ENCODE measurements around the gene ERICH2. TPM values are rescaled to one million over a fixed set of nuclear protein-coding genes. Genes with fewer than 3 reads are reported as not detected.

Gene ERICH2
- total RNA-seq, 1 experiment from 2014 or later, result 1.1 TPM

DNA sequence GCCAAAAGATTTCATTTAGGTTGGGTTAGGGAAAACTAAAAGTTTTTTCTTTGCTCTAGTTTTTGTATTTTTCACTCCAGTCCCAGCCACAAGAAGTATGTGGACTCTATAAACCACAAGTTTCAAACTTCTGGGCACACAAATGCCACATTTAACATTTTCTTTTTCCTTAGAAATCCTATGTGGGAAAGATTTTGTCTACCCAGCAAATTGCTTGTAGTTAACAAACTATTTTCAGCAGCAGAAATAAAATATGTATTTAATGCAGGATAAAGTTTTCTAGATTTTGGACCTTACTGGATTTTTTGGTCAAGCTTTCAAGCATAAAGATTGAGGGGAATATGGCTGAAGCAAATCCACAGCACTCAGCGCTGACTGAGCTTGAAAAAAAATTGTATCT, 9.1 kb downstream of the ERICH2 start (continued):
- no peak for TF ChIP-seq RELA (CRISPR knock-in tag; IDR thresholded peaks at IDR 0.05; ENCODE audit: borderline replicate concordance)
- no peak for TF ChIP-seq RORB (CRISPR knock-in tag; IDR thresholded peaks at IDR 0.05)

DNA sequence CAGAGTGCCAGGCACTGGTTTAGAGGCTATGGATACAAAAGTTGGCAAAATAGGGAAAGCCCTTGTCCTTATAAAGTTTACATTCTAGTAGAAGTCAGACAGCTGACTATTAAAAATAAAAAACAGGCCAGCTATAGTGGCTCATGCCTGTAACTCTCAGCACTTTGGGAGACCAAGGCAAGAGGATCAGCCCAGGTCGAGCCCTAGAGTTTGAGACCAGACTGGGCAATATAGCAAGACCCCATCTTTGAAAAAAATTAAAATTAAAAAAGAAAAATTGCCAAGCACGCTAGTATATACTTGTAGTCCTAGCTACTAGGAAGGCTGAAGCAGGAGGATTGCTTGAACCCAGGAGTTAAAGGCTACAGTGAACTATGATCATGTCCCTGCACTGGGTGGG, 12.5 kb downstream of the ERICH2 start:
- H3K27me3 Mint-ChIP-seq (ENCODE audit: low read depth), result no peaks in the 10 kb centered on the region
- DNase-seq (ENCODE audit: low spot score) (no peak), ATAC-seq (no peak)
- peaks cover 10% of the 10 kb centered on the region for H3K4me1 Mint-ChIP-seq
- ChIA-PET POLR2A (no interaction called here), CTCF (interaction anchor here (0.6 kb wide), 1 partner anchor 384 kb away, joined by 6 read pairs; no protein-coding TSS in a partner anchor)
- no peak overlapping the region for H3K27ac Mint-ChIP-seq
- TF ChIP-seq, protein P1, sequence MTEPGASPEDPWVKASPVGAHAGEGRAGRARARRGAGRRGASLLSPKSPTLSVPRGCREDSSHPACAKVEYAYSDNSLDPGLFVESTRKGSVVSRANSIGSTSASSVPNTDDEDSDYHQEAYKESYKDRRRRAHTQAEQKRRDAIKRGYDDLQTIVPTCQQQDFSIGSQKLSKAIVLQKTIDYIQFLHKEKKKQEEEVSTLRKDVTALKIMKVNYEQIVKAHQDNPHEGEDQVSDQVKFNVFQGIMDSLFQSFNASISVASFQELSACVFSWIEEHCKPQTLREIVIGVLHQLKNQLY (CRISPR knock-in tag; IDR thresholded peaks at IDR 0.05), result no peak
- TF ChIP-seq ZNF232 (CRISPR knock-in tag; IDR thresholded peaks at IDR 0.05) (no peak), ZNF423 (CRISPR knock-in tag; IDR thresholded peaks at IDR 0.05) (no peak), ESRRA (CRISPR knock-in tag; IDR thresholded peaks at IDR 0.05; ENCODE audit: borderline replicate concordance) (no peak), ETV6 (CRISPR knock-in tag; IDR thresholded peaks at IDR 0.05) (no peak), OVOL2 (CRISPR knock-in tag; IDR thresholded peaks at IDR 0.05; ENCODE audit: borderline replicate concordance) (no peak), NFE2L1 (CRISPR knock-in tag; IDR thresholded peaks at IDR 0.05) (no peak), ZNF396 (CRISPR knock-in tag; IDR thresholded peaks at IDR 0.05; ENCODE audit: borderline replicate concordance) (no peak), NFYB (CRISPR knock-in tag; conservative IDR thresholded peaks at IDR 0.05; ENCODE audit: low read depth) (no peak), TEAD1 (CRISPR knock-in tag; IDR thresholded peaks at IDR 0.05) (no peak), ZNF416 (CRISPR knock-in tag; IDR thresholded peaks at IDR 0.05) (no peak), NFATC4 (CRISPR knock-in tag; IDR thresholded peaks at IDR 0.05) (no peak)
- TF ChIP-seq, protein P2, sequence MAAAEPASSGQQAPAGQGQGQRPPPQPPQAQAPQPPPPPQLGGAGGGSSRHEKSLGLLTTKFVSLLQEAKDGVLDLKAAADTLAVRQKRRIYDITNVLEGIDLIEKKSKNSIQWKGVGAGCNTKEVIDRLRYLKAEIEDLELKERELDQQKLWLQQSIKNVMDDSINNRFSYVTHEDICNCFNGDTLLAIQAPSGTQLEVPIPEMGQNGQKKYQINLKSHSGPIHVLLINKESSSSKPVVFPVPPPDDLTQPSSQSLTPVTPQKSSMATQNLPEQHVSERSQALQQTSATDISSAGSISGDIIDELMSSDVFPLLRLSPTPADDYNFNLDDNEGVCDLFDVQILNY (CRISPR knock-in tag; IDR thresholded peaks at IDR 0.05), result no peak
- TF ChIP-seq, protein P3, sequence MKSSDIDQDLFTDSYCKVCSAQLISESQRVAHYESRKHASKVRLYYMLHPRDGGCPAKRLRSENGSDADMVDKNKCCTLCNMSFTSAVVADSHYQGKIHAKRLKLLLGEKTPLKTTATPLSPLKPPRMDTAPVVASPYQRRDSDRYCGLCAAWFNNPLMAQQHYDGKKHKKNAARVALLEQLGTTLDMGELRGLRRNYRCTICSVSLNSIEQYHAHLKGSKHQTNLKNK (CRISPR knock-in tag; IDR thresholded peaks at IDR 0.05), result no peak
- TF ChIP-seq, protein P4, sequence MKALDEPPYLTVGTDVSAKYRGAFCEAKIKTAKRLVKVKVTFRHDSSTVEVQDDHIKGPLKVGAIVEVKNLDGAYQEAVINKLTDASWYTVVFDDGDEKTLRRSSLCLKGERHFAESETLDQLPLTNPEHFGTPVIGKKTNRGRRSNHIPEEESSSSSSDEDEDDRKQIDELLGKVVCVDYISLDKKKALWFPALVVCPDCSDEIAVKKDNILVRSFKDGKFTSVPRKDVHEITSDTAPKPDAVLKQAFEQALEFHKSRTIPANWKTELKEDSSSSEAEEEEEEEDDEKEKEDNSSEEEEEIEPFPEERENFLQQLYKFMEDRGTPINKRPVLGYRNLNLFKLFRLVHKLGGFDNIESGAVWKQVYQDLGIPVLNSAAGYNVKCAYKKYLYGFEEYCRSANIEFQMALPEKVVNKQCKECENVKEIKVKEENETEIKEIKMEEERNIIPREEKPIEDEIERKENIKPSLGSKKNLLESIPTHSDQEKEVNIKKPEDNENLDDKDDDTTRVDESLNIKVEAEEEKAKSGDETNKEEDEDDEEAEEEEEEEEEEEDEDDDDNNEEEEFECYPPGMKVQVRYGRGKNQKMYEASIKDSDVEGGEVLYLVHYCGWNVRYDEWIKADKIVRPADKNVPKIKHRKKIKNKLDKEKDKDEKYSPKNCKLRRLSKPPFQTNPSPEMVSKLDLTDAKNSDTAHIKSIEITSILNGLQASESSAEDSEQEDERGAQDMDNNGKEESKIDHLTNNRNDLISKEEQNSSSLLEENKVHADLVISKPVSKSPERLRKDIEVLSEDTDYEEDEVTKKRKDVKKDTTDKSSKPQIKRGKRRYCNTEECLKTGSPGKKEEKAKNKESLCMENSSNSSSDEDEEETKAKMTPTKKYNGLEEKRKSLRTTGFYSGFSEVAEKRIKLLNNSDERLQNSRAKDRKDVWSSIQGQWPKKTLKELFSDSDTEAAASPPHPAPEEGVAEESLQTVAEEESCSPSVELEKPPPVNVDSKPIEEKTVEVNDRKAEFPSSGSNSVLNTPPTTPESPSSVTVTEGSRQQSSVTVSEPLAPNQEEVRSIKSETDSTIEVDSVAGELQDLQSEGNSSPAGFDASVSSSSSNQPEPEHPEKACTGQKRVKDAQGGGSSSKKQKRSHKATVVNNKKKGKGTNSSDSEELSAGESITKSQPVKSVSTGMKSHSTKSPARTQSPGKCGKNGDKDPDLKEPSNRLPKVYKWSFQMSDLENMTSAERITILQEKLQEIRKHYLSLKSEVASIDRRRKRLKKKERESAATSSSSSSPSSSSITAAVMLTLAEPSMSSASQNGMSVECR (CRISPR knock-in tag; IDR thresholded peaks at IDR 0.05; ENCODE audit: borderline replicate concordance), result no peak
- TF ChIP-seq, protein P5, sequence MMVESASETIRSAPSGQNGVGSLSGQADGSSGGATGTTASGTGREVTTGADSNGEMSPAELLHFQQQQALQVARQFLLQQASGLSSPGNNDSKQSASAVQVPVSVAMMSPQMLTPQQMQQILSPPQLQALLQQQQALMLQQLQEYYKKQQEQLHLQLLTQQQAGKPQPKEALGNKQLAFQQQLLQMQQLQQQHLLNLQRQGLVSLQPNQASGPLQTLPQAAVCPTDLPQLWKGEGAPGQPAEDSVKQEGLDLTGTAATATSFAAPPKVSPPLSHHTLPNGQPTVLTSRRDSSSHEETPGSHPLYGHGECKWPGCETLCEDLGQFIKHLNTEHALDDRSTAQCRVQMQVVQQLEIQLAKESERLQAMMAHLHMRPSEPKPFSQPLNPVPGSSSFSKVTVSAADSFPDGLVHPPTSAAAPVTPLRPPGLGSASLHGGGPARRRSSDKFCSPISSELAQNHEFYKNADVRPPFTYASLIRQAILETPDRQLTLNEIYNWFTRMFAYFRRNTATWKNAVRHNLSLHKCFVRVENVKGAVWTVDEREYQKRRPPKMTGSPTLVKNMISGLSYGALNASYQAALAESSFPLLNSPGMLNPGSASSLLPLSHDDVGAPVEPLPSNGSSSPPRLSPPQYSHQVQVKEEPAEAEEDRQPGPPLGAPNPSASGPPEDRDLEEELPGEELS (CRISPR knock-in tag; IDR thresholded peaks at IDR 0.05), result no peak
- no peak overlapping the region for H3K4me3 Mint-ChIP-seq
- no peaks in the 10 kb centered on the region for H3K36me3 Mint-ChIP-seq
- no peaks in the 10 kb centered on the region for H3K9me3 Mint-ChIP-seq

Measured in WTC11 (cell line).